Endothelial cell of hepatic sinusoid (primary cell): ENCODE data around the gene HCN4.
"Not testable (repeated sequence)": the region's sequence is repeated elsewhere in the genome, so short reads cannot be mapped to it uniquely, and the experiment has no call there.

Source experiments
- in situ Hi-C: cut with HindIII; loops from 2 replicates; pipeline ENCODE4 v1.10.0; 2017; ENCODE audit warnings: low sequenced_read_pairs

The HCN4 gene

GRCh38 chr15:73368301-73369136 lies at the start of gene HCN4:
HCN4 (minus strand) TSS chr15:73368958; CDS start chr15:73368270, 688 bp downstream.
- in situ Hi-C loops = no loop called here

GRCh38 chr15:73414876-73415275 lies 46.1 kb upstream of the HCN4 start:
- in situ Hi-C loops = no loop called here

GRCh38 chr15:73403171-73403570 lies 34.4 kb upstream of the HCN4 start:
- in situ Hi-C loops = no loop called here

GRCh38 chr15:73400222-73400621 lies 31.5 kb upstream of the HCN4 start:
- in situ Hi-C loops = not testable (repeated sequence)

GRCh38 chr15:73398861-73399260 lies 30.1 kb upstream of the HCN4 start:
- in situ Hi-C loops = no loop called here

- in situ Hi-C loops = no loop called here
Measured at GRCh38 chr15:73397461-73397860, 28.7 kb upstream of the HCN4 start.

- in situ Hi-C loops = no loop called here
Measured at GRCh38 chr15:73395671-73396070, 26.9 kb upstream of the HCN4 start.

- in situ Hi-C loops = no loop called here
Measured at GRCh38 chr15:73394782-73395181, 26.0 kb upstream of the HCN4 start.

GRCh38 chr15:73393336-73393735 lies 24.6 kb upstream of the HCN4 start:
- in situ Hi-C loops = no loop called here

GRCh38 chr15:73392025-73392424 lies 23.3 kb upstream of the HCN4 start:
- in situ Hi-C loops = no loop called here

GRCh38 chr15:73391128-73391872 lies 22.5 kb upstream of the HCN4 start:
- in situ Hi-C loops = no loop called here

- in situ Hi-C loops = no loop called here
Measured at GRCh38 chr15:73389971-73390544, 21.3 kb upstream of the HCN4 start.

GRCh38 chr15:73389539-73389938 lies 20.8 kb upstream of the HCN4 start:
- in situ Hi-C loops = no loop called here

- in situ Hi-C loops = no loop called here
Measured at GRCh38 chr15:73388256-73388781, 19.6 kb upstream of the HCN4 start.

- in situ Hi-C loops = no loop called here
Measured at GRCh38 chr15:73387507-73388255, 18.9 kb upstream of the HCN4 start.

- in situ Hi-C loops = no loop called here
Measured at GRCh38 chr15:73386886-73387506, 18.2 kb upstream of the HCN4 start.

GRCh38 chr15:73386238-73386637 lies 17.5 kb upstream of the HCN4 start:
- in situ Hi-C loops = no loop called here

GRCh38 chr15:73385205-73385604 lies 16.4 kb upstream of the HCN4 start:
- in situ Hi-C loops = no loop called here

GRCh38 chr15:73383310-73384189 lies 14.8 kb upstream of the HCN4 start:
- in situ Hi-C loops = no loop called here
